GM18519 (cell line): Measurements from ENCODE around the gene PLA2G2E.
A peak's percentile ranks its signal among the peaks of the same experiment; 100 is the strongest.
"Not testable (repeated sequence)": the region's sequence is repeated elsewhere in the genome, so short reads cannot be mapped to it uniquely, and the experiment has no call there.

Experiments
- ATAC-seq: cut with Tn5 transposase; IDR thresholded peaks from one replicate; pipeline ENCODE4 v1.9.1; 2021; ENCODE audit warnings: mild to moderate bottlenecking, moderate library complexity; ENCODE audit not compliant: unreplicated experiment, low FRiP score

PLA2G2E gene

GRCh38 chr1:19888112-19888511 is 35.3 kb downstream of the PLA2G2E start:
- no peak for ATAC-seq

GRCh38 chr1:19885821-19886220 is 37.6 kb downstream of the PLA2G2E start:
- ATAC-seq = no peak

- ATAC-seq = no peak
These were observed 39.1 kb downstream of the PLA2G2E start for GRCh38 chr1:19884312-19884711.

- ATAC-seq = peak; percentile 70
These were observed 41.0 kb downstream of the PLA2G2E start, which contains the start of gene OTUD3 for GRCh38 chr1:19882111-19883071. Gene OTUD3 (plus strand): TSS chr1:19882395. CDS start chr1:19882514, 119 bp downstream.

GRCh38 chr1:19880841-19881240 is 42.6 kb downstream of the PLA2G2E start:
- not testable (repeated sequence) for ATAC-seq

GRCh38 chr1:19879661-19880060 is 43.8 kb downstream of the PLA2G2E start:
- ATAC-seq = no peak

GRCh38 chr1:19879227-19879626 is 44.2 kb downstream of the PLA2G2E start:
- ATAC-seq = no peak

- ATAC-seq = no peak
These were observed 44.8 kb downstream of the PLA2G2E start for GRCh38 chr1:19878637-19878985.

GRCh38 chr1:19877821-19878636 is 45.4 kb downstream of the PLA2G2E start:
- ATAC-seq = no peak

- ATAC-seq = no peak
These were observed 46.2 kb downstream of the PLA2G2E start for GRCh38 chr1:19877181-19877750.

- ATAC-seq = no peak
These were observed 51.2 kb downstream of the PLA2G2E start for GRCh38 chr1:19872190-19872589.
